Measurements from ENCODE around the gene MDK.

- no peak for TF ChIP-seq CTCF (conservative IDR thresholded peaks at IDR 0.05 in 1 of 2, IDR thresholded peaks at IDR 0.05 in 1 of 2; ENCODE audit: extremely low read depth in 1 of 2, insufficient read depth in 1 of 2, low read depth in 1 of 2, low read length in 2 of 2)
- no peak for TF ChIP-seq EZH2 (IDR thresholded peaks at IDR 0.05; ENCODE audit: borderline replicate concordance, low read length)
These were observed 6.0 kb downstream of the MDK start for GRCh38 chr11:46387456-46387855.

Data from mammary epithelial cell (primary cell).